Activated T-helper 2 cell treated with anti-CD3 and anti-CD28 coated beads, Interferon-gamma antibody, Interleukin-2, Interleukin-4, amounts not matched to agents 10 μg/mL and 5 μg/mL and 100 μg/mL, durations not matched to agents 14 hours and 24 hours and 36 hours (primary cell): ENCODE results near the gene PNO1. TPM values are rescaled to one million over a fixed set of nuclear protein-coding genes. Genes with fewer than 3 reads are reported as not detected.
A peak's percentile ranks its signal among the peaks of the same experiment; 100 is the strongest.

Source experiments
- DNase-seq: peaks from one replicate; pipeline ENCODE4 v3.0.0; 2021; ENCODE audit warnings: low spot score
- H3K27ac Mint-ChIP-seq: one replicate; pipeline ENCODE4 v1.8.0; 2021; ENCODE audit warnings: mixed read lengths
- H3K27me3 Mint-ChIP-seq: one replicate; pipeline ENCODE4 v1.8.0; 2021; ENCODE audit warnings: low read depth, mixed read lengths
- H3K36me3 Mint-ChIP-seq: one replicate; pipeline ENCODE4 v1.8.0; 2021; ENCODE audit warnings: low read depth, mixed read lengths
- H3K4me1 Mint-ChIP-seq: one replicate; pipeline ENCODE4 v1.8.0; 2021; ENCODE audit warnings: low read depth, mixed read lengths
- H3K4me3 Mint-ChIP-seq: one replicate; pipeline ENCODE4 v1.8.0; 2021; ENCODE audit warnings: low read depth, mild to moderate bottlenecking, moderate library complexity, mixed read lengths
- H3K9me3 Mint-ChIP-seq: one replicate; pipeline ENCODE4 v1.8.0; 2021; ENCODE audit warnings: mixed read lengths
- intact Hi-C: fragments of 100-400 bp; cut with micrococcal nuclease; formaldehyde crosslinking; loops from one replicate; pipeline ENCODE4 v1.15.1; 2023
- total RNA-seq: library from RNA; stranded (reverse); gene quantifications from 2 replicates; pipeline ENCODE4 v1.2.3, GENCODE V29; 2022

The PNO1 gene
- total RNA-seq, 1 donor from 2014 or later: 24.7 TPM

DNA sequence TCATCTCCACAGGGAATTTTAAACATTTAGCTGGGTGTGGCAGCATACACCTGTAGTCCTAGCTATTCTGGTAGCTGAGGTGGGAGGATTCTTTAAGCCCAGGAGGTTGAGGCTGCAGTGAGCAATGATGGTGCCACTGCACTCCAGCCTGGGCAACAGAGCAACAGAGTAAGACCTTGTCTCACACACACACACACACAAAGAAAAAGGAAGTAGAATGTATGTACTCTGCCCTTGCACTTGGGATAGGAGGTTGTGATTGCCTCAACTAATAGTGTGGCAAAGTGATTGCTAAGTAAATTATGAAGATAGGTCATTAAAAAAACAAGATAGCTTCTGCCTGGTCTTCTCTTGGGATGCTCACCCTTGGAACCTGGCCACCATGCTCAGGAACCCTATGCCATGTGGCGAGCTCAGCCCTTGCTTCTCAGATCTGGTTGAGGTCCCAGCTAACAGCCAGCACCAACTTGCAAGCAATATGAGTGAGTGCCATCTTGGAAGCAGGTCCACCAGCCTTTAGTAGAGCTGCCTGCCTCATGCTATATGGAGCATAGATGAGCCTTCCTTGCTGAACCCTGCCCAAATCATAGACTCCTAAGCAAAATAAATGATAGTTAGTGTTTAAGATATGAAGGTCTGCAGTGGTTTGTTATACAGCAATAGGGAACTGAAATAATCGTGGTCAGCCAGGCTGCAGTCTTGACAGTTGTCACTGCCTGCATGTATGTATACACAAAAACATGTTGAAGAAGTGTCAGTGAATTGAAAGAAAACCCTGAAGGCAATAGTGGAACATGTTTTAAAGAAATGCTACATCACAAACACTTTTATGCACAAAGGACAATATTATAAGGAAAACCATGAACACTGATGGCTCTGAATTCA, 30.1 kb upstream of the PNO1 start:
- no peak overlapping the region for H3K4me3 Mint-ChIP-seq

DNA sequence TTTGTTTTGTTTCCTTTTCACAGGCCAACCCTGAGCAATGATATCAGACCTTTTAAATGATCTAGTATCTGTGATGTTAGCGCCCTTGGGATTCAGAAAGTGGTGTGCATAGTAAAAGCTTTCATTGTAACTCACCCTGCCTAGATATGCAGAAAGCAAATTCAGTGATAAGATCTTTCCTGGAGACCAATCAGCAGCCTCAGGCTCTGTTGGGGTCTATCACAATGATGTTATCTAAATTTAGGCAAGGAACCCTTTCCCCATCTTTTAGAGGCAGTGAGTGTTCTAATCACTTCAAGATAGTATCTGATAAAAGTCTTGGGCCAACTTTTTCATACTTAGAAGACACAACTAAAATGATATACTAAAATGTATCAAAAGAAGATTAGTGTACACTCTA, 23.6 kb upstream of the PNO1 start:
- Mint-ChIP-seq H3K9me3 (no peaks in the 10 kb centered on the region), H3K27ac (no peak overlapping the region), H3K27me3 (no peaks in the 10 kb centered on the region), H3K4me1 (peaks cover 3% of the 10 kb centered on the region), H3K4me3 (no peak overlapping the region), H3K36me3 (peaks cover 26% of the 10 kb centered on the region)
- no peak for DNase-seq
- intact Hi-C loops: no loop called here

More for the DNA sequence above, 30.1 kb upstream of the PNO1 start:
- Mint-ChIP-seq H3K9me3 (no peaks in the 10 kb centered on the region), H3K36me3 (peaks cover 4% of the 10 kb centered on the region), H3K27ac (no peak overlapping the region), H3K27me3 (no peaks in the 10 kb centered on the region), H3K4me1 (peaks cover 3% of the 10 kb centered on the region)
- DNase-seq: no peak
- intact Hi-C loops: no loop called here

DNA sequence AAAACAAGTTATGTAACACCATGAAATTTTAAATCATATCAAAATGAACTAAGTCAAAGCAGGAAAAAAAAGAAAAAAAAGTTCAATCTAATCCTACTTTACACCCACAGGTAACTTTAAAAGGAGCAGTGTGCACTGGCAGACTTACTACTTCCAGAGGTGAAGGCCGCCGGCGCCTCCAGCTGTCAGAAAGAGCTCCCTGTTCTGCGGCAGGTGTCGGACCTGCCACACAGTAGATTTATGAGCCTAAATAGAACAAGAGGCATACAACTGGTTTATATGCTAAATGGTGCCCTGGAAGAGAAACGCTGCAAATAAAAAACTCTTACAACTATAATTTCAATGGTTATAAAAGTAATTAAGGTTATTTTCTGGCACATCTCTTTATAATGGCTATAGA, 23.1 kb upstream of the PNO1 start:
- H3K27me3 Mint-ChIP-seq: no peaks in the 10 kb centered on the region

DNA sequence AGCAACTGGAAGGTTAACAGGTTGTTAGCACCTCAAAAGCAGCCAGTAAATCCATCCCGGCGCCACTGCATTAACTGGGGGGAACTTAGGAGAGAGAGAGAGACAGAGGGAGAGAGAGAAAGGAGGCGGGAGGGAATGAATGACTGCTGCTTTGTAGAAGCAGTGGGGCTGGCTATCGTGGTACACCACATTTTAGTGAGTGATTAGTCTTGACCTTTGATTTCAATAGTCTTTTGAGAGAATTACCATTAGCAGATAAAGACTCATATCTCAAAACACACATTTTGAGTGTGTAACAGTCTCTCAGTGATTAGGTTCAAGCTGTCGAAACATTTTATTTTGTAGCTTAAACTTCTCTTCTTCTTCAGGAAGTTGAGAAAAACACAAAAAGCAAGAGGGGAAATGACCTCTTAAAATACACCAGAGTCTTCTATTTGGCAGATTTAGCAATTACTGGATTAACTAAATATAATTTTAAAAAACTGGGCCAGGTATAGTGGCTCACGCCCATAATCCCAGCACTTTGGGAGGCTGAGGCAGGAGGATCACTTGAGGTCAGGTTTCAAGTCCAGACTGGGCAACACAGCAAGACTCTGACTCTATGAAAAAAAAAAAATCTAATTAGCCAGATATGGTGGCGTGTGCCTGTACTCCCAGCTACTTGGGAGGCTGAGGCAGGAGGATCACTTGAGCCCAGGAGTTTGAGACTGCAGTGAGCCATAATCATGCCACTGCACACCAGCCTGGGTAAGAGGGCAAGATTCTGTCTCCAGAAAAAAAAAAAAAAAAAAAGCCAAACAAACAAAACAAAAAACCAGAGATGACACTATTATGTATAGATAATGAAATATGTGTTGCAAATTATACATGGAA, 22.0 kb upstream of the PNO1 start:
- no peak overlapping the region for H3K27ac Mint-ChIP-seq

More for the DNA sequence above, 23.1 kb upstream of the PNO1 start:
- Mint-ChIP-seq H3K4me3 (no peak overlapping the region), H3K4me1 (peaks cover 3% of the 10 kb centered on the region), H3K36me3 (peaks cover 28% of the 10 kb centered on the region), H3K9me3 (no peaks in the 10 kb centered on the region), H3K27ac (no peak overlapping the region)
- DNase-seq: no peak
- intact Hi-C loops: no loop called here

DNA sequence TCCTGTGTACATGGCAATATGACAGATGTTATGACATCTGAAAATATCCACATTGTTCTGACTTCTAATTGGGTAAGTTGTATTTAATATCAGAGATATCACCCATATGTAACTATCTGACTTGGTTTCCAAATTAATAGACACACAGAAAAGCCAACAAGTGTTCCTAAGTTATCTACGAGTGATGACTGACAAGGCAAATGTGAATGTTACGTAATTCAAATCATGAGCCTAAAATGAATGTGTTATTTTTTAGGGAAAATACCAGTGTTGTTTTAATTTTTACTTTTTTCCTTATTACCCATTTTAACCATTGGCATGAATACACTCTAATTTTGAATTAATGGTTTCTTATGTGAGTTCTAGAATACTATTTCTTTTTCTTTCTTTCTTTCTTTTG, 15.8 kb upstream of the PNO1 start:
- Mint-ChIP-seq H3K27ac (no peak overlapping the region), H3K4me3 (no peak overlapping the region), H3K4me1 (no peaks in the 10 kb centered on the region), H3K9me3 (no peaks in the 10 kb centered on the region), H3K36me3 (peaks cover 8% of the 10 kb centered on the region), H3K27me3 (no peaks in the 10 kb centered on the region)
- intact Hi-C loops: no loop called here
- no peak for DNase-seq

More for the DNA sequence above, 22.0 kb upstream of the PNO1 start:
- intact Hi-C loops: no loop called here
- Mint-ChIP-seq H3K4me3 (no peak overlapping the region), H3K27me3 (no peaks in the 10 kb centered on the region), H3K36me3 (peaks cover 25% of the 10 kb centered on the region), H3K4me1 (peaks cover 3% of the 10 kb centered on the region), H3K9me3 (no peaks in the 10 kb centered on the region)
- no peak for DNase-seq

DNA sequence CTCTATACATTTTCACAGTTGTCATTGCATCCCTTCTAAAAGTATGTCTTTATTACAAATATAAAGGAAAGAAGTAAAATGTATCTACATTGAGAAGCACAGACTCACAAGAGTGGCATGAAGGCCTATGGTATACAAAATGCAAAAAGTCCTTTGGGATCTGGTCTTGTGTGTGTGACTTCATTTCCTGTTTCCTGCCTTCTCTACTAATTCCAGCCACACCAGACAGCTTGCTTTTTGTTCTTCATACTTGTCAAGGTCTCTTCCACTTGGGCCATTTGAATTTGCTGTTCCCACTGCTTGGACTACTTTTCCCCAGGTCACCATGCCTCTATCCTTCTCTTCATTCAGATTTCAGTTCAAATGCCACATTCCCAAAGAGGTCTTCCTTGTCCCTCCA, 6.7 kb upstream of the PNO1 start:
- no peak overlapping the region for H3K27ac Mint-ChIP-seq
- DNase-seq: no peak
- H3K36me3 Mint-ChIP-seq: peaks cover 8% of the 10 kb centered on the region
- H3K9me3 Mint-ChIP-seq: no peaks in the 10 kb centered on the region
- no peaks in the 10 kb centered on the region for H3K27me3 Mint-ChIP-seq
- peaks cover 27% of the 10 kb centered on the region for H3K4me1 Mint-ChIP-seq
- H3K4me3 Mint-ChIP-seq: no peak overlapping the region
- intact Hi-C loops: loop anchor here (10.0 kb wide), 1 partner anchor 294 kb away; no protein-coding TSS in a partner anchor

DNA sequence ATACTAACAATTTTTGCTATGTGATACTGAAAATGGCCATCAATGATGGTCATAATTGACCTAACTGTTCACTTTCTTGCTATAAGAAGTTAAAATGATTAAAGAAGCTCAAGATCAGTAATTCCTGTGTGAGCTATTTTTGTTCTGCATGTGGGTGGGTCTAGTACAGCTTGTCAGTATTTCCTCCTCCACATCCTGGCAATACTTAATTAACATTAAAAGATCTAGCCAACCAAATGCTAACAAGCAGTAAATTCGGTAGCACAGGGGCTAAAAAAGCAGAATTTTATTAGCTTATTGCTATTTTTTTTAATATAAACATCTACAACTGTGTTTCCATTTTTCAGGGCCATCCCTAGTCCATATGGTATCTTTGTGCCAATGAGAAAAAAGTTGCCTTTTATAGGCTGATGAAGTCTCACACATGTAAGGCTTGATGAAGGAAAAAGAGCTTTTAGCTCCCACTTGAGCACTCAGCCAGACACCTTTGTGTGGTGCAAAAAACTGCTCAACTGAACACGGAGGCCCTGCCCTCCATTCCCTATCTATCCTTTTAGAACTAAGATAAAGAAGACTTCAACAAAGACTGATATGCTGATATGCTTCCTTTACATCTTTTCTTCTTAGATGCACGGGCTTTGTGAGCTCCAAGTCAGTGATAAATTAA, 4.9 kb upstream of the PNO1 start:
- H3K4me1 Mint-ChIP-seq: peaks cover 36% of the 10 kb centered on the region
- DNase-seq: no peak
- H3K4me3 Mint-ChIP-seq: peak overlapping the region; percentile 28
- H3K27ac Mint-ChIP-seq: peak overlapping the region; percentile 40
- H3K36me3 Mint-ChIP-seq: peaks cover 10% of the 10 kb centered on the region
- H3K27me3 Mint-ChIP-seq: no peaks in the 10 kb centered on the region
- intact Hi-C loops: loop anchor here (10.0 kb wide), 1 partner anchor 292 kb away; no protein-coding TSS in a partner anchor
- H3K9me3 Mint-ChIP-seq: no peaks in the 10 kb centered on the region

DNA sequence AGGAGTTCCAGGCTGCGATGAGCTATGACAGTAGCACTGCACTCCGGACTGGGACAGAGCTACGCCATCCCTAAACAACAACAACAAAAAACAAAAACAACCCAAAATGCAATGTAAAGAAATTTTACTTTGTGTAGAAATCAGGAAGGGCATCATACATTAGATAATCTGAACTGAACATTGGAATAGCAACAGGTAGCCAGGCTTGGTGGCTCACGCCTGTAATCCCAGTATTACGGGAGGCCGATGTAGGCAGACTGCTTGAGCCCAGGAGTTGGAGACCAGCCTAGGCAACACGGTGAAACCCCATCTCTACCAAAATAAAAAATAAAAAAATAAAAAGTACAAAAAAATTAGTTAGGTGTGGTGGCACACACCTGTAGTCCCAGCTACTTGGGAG, 2.1 kb upstream of the PNO1 start:
- intact Hi-C loops: loop anchor here (2.0 to 10.0 kb wide), 4 partner anchors 47 to 311 kb away; partner anchors contain the start of genes APLF, C1D and FBXO48
- no peak for DNase-seq
- H3K4me3 Mint-ChIP-seq: peak overlapping the region; percentile 95
- H3K36me3 Mint-ChIP-seq: peaks cover 26% of the 10 kb centered on the region
- H3K9me3 Mint-ChIP-seq: no peaks in the 10 kb centered on the region
- H3K27ac Mint-ChIP-seq: no peak overlapping the region
- peaks cover 47% of the 10 kb centered on the region for H3K4me1 Mint-ChIP-seq
- H3K27me3 Mint-ChIP-seq: no peaks in the 10 kb centered on the region

DNA sequence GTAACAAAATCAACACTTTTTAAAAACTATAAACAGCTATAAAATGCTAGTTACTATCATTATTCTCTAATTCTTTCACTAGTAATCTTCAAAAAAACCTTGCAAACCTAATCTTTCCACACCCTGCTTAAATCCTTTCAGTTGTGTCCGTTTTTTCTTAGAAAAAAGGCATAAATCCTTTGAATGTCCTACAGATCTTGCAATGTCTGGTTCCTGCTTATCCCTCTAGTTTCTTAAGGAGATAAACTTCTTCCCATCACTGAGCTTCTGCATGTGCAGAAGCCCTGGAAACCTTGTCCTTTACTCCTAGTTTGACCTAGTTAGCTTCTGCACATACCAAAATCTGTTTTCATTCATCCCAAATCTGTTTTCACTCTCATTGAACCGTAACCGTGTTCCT, 1.3 kb upstream of the PNO1 start:
- Mint-ChIP-seq H3K9me3 (no peaks in the 10 kb centered on the region), H3K4me3 (peak overlapping the region; percentile 95), H3K4me1 (peaks cover 49% of the 10 kb centered on the region), H3K36me3 (peaks cover 30% of the 10 kb centered on the region), H3K27me3 (no peaks in the 10 kb centered on the region), H3K27ac (peak overlapping the region; percentile 99)
- intact Hi-C loops: loop anchor here (2.0 to 10.0 kb wide), 4 partner anchors 46 to 310 kb away; partner anchors contain the start of genes APLF, C1D and FBXO48
- no peak for DNase-seq

DNA sequence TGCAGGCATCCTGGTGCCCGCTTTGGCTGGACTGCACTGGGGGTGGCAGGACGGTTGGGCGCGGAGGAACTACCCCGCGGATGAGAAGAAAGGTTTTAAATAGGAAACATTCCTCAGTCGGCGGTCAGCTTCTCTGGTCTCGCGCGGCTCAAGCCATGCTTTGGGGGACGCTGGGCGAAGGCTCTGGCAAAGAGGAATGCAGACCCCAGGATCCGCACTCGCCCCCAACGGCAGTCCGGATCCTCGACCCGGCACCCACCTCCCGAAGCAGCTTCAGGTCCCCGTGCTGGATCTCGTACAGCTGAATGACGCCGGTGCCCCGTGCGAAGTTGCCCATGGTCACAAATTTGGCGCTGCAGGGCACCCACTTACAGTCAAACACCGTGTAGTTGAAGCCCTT, 686 bp upstream of the PNO1 start:
- Mint-ChIP-seq H3K4me3 (peak overlapping the region; percentile 95), H3K27me3 (no peaks in the 10 kb centered on the region), H3K9me3 (no peaks in the 10 kb centered on the region), H3K36me3 (peaks cover 32% of the 10 kb centered on the region), H3K27ac (peak overlapping the region; percentile 99), H3K4me1 (peaks cover 44% of the 10 kb centered on the region)
- intact Hi-C loops: loop anchor here (1.0 to 10.0 kb wide), 5 partner anchors 45 to 310 kb away; partner anchors contain the start of genes APLF, C1D and FBXO48
- no peak for DNase-seq

DNA sequence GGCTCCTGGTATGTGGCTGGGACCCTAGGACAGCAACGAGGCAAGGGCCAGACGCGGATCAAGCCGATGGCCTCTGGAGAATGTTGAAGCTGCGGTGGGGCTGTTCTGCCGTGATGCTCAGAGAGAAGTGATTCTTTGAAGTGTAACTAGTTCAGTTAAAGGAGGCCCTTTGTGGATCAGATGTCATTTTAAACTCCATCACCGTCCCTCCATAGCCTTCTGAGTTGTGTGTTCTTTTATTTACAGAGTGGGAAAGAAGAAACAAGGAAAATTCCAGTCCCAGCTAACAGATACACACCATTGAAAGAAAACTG, 403 bp downstream of the PNO1 start:
- DNase-seq: no peak
- Mint-ChIP-seq H3K4me3 (peak overlapping the region; percentile 95), H3K4me1 (peaks cover 35% of the 10 kb centered on the region), H3K27me3 (no peaks in the 10 kb centered on the region), H3K36me3 (peaks cover 43% of the 10 kb centered on the region), H3K9me3 (no peaks in the 10 kb centered on the region), H3K27ac (peak overlapping the region; percentile 99)
- intact Hi-C loops: loop anchor here (5.0 to 10.0 kb wide), 3 partner anchors 44 to 287 kb away; partner anchors contain the start of gene C1D

DNA sequence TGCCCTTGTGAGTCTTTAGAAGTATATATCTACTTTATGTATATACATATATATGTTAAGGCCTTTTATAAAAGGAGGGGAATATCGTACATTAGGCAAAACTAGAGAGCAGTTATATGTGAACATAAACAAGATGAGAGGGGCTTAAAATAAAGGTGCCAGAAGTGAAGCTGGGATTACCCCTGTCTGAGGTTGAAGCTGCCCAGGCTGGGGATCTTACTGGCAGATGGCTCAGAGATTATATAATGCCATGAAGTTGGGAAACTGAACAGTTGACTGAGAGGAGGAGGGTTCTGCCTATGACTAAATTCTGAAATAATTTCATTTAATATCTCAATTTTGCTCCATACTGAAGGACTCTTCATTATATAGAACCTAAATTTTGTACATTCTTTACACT, 6.0 kb downstream of the PNO1 start:
- Mint-ChIP-seq H3K36me3 (peaks cover 76% of the 10 kb centered on the region), H3K4me1 (peaks cover 16% of the 10 kb centered on the region), H3K9me3 (no peaks in the 10 kb centered on the region), H3K27ac (no peak overlapping the region), H3K27me3 (no peaks in the 10 kb centered on the region), H3K4me3 (no peak overlapping the region)
- no peak for DNase-seq
- intact Hi-C loops: no loop called here
